Measurements from ENCODE around the gene CARD19.

Gene CARD19

GRCh38 chr9:93061791-93062763, 33.9 kb upstream of the CARD19 start:
- DNase-seq (ENCODE audit: low read depth in 2 of 2): no peak

DNA sequence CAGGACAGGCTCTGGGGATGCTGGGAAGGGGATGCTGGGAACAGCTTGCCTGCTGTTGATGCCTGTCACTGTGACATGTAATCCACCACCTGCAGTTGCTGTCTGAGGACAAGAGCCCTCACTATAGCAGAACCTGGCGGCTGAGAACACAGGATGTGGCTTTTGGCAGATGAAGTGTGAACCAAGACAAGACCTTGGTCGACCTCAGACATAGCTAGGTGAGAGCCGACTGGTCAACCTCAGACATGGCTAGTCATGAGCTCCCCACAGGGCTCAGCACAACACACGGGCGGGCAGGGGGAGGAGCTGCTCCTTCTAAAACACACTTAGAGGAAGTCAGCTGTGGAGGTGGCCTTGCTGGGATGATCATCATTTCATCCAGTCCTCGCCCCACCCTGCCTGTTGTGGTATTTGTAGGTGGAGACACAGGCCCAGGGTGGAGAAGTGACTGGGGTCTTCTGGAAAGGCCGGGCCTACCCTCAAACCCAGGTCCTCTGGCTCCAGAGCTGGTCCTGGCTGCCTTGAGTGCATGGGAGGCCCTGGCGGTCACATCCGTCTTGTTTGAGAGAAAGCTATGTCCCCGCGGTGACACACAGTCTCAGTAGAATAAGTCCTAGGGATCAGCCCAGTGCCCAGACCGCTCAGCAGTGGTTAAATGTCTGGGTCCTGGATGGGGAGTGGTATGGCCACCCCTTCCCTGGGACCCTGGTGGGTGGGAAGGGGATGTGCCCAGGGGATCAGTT, 31.5 kb upstream of the CARD19 start:
- no peak for DNase-seq (ENCODE audit: low read depth in 2 of 2)

DNA sequence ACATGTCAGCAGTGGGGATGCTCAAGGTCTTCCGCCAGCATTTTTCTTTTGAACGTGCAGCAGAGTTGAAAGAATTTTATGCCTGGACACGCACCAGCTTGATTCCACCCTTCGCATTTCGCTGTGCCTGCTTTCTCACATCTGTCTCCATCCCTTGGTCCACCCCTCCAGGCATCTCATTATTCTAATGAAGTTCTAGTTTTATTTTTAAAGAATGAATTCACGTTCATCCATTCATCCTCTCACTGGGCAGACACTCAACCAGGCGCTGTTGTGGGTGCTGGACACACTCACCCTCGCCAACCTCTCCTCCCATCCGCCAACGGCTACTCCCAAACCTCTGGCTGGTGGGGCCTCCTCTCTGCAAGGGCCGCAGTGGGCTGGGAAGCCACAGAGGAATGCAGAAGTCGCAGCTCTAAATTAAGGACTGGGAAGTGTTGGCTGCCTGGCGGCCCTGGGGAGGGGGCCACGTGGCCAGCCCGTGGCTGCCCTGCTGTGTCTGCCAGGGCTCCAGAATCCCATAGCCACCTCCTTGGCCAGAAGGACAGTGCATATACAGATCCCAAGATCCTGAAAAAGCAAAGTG, 30.8 kb upstream of the CARD19 start:
- no peak for DNase-seq (ENCODE audit: low read depth in 2 of 2)

DNA sequence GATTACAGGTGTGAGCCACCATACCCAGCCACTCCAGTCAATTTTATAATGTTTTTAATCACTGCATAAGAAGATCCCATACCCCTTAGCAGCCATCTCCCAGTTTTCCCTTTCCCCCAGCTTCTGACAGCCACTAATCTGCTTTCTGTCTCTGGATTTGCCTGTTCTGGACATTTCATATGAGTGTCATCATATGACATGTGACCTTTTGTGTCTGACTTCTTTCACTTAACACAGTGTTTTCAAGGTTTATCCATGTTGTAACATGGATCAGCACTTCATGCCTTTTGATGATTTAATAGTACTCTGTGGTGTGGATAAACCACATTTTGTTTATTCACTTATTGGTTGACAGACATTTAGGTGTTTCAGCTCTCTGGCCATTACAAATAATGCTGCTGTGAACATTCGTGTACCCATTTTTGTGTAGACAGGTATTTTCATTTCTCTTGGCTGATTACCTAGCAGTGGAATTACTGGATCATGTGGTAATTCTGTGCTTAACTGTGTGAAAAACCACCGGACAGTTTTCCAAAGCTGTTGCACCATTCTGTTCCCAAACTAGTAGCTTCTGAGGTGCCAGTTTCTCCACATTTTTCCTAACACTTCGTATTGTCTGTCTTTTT, 28.9 kb upstream of the CARD19 start:
- DNase-seq (ENCODE audit: low read depth in 2 of 2): no peak

DNA sequence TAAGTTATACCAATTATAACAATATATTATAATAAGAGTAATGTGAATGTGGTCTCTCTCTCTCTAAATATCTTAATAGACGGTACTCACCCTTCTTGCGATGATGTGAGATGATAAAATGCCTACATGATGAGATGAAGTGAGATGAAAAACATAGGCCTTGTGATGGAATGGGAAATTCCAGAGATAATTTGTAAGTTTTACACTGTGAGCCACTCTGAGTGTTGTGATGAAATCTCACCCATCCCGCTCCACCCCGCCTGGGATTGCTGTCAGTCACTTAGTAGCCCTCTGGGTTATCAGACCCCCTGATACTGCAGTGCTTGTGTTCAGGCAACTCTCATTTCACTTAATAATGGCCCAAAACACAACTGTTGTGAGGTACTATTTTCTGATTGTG, 27.1 kb upstream of the CARD19 start:
- DNase-seq (ENCODE audit: low read depth in 2 of 2): no peak

DNA sequence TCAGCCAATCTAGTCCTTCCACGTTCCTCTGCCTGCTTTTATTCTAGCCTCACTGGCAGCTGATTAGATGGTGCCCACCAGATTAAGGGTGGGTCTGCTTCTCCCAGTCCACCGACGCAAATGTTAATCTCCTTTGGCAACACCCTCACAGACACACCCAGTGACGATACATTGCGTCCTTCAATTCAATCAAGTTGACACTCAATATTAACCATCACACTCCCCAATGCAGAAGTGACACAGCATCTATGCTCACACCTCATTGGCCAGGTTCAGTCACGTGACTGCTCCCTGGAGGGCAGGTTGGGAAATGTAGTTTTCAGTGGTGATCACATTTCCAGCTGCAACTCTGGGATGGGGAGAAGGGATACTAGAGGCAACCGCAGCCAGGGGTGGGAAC, 24.6 kb upstream of the CARD19 start:
- DNase-seq (ENCODE audit: low read depth in 2 of 2): no peak

- no peak for DNase-seq (ENCODE audit: low read depth in 2 of 2)
Measured at GRCh38 chr9:93072383-93072795, 23.6 kb upstream of the CARD19 start.

DNA sequence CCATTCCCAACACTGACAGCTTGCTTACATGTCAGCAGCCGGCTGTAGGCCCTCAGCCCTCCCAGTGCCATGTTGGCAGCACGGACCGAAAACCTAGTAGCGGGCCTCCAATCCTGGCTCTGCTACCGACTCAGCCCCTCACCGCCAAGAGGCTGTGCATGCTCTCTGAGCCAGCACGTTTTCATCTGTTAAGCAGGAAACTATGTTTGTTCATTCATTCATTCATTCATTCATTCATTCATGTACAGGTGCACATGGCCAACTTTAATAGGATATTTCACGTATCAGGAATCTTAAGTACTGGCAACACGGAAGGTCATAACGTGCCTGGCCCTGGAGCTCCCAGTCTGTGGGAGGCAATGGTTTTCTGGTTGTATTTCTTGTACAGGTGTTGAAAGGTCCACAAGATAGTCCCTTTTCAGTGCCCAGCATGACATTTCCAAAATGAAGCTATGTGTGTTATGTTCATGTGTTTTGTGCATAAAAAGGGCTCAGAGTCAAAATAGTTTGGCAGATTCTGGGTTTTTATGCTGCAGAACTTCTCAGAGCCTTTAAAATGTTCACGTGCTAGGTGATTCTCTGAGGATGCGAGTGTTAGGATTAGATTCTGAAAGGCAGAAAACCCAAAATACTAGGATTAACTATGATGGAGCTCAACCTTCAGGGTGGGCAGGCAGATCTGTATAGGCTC, 19.8 kb upstream of the CARD19 start:
- DNase-seq (ENCODE audit: low read depth in 2 of 2): no peak

- DNase-seq (ENCODE audit: low read depth in 2 of 2): no peak
Measured at GRCh38 chr9:93076792-93077128, 19.3 kb upstream of the CARD19 start.

- DNase-seq (ENCODE audit: low read depth in 2 of 2): no peak
Measured at GRCh38 chr9:93077367-93077766, 18.6 kb upstream of the CARD19 start.

DNA sequence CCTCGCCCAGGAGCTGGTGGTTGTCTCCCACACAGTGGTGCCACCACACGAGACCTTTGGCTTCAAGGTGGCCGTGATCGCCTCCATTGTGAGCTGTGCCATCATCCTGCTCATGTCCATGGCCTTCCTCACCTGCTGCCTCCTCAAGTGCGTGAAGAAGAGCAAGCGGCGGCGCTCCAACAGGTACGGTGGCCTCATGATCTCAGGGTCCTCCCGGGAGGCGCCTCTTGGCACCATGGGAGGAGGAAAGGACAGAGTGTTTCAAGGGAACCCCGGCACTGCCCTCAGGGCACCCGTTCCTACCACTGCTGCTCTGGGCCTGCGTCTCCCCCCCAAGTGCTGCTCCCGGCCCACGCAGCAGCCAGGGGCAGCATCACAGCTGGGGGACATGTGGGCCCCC, 18.2 kb upstream of the CARD19 start:
- DNase-seq (ENCODE audit: low read depth in 2 of 2): no peak

DNA sequence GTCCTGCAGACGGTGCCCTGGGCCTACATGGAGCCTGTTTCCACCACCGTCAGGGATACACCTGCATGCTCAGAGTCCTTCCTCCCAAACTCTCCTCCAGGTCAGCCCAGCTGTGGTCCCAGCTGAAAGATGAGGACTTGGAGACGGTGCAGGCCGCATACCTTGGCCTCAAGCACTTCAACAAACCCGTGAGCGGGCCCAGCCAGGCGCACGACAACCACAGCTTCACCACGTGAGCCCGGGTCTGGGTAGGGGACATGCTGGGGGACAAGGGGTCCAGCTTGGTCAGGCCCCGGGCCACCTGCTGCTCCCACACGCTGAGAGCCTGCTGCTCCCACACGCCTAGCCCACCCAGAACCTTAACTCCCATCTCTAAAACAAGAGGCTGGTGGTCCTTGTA, 16.6 kb upstream of the CARD19 start:
- no peak for DNase-seq (ENCODE audit: low read depth in 2 of 2)

GRCh38 chr9:93080406-93080805, 15.6 kb upstream of the CARD19 start:
- DNase-seq (ENCODE audit: low read depth in 2 of 2): no peak

GRCh38 chr9:93081081-93081529, 14.9 kb upstream of the CARD19 start:
- no peak for DNase-seq (ENCODE audit: low read depth in 2 of 2)

DNA sequence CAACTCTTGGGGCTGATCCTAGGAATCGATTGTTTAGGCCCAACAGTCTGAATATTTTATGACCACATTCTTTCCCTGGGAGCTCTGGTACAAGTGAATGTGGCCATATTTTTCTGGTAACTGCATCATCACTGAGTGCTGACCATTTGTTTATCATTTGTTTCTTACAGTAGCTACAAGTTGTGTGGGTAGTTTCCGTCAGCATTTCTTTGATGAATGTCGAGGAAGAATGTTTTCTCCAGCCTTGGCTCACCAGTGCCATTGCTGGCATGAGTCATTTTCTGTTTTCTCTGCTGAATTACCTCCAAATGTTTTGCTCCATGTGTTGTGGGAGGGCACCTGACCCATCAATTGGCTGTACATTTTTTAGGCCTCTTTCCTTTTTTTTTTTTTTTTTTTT, 14.1 kb upstream of the CARD19 start:
- no peak for DNase-seq (ENCODE audit: low read depth in 2 of 2)

DNA sequence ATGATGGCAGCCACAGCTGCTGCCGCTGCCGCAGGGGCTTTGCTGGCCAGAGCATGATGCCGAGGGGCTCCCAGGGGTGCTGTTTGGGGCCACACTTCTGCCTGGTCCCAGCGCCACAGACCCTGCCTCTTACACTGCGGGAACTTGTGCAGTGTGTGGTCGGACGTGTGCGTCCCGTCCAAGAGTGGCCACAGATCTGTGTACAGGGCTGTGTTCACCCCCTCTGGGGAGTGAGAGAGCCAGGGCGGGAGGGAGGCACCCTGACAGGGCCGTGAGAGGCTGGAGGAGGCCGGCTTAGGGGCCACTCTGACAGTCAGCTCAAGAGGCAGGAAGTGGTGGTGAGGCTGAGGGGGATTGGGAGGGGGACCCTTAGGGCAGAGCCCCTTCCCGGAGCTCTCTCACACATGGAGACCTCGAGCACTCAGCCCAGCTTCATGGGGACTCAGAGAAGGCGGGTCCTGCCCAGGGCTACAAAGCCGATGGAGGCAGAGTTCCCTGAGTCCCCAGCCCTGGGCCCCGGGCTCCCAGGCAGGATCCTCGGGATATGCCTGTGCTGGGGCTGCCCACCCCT, 13.1 kb upstream of the CARD19 start:
- no peak for DNase-seq (ENCODE audit: low read depth in 2 of 2)

DNA sequence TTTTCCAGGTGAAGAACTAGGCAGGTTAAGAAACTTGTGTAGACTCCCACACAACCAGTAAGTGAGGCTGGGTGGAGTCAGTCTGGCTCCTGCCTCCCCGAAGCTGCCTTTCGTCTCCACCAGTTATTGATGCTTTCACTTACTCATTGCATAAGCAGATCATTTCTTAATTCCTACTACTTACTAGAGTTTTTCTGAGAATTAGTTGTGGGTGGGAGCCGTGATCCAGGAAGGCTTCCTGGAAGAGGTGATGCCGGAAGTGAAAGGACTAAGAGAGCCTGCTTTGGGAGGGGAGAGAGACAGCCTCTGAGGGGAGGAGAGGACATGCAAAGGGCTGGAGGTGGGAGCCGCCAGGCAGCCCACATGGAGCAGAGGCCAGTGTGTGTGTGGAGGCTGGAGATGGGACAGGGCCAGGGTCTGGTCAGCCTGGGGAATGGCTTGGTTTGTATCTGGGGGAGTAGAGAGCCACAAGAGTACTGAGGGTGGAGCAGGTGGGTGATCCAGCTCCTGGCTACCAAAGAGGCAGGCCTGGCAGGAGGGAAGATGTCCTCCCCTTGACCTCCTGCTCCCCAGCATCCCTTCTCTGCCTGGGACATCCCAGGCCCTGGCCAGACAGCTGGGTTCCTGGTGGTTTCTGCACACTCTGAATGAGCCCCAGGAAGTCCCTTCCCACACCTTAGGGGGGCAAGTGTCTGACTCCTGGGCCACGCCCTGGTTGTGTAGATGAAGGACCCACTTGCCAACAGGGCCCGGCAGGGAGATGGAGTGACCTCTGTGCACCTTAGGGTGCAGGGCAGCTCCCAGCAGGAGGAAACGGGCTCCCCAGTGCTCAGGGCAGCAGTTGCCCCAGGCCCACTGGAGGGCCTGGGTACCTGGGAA, 12.2 kb upstream of the CARD19 start:
- no peak for DNase-seq (ENCODE audit: low read depth in 2 of 2)

GRCh38 chr9:93084471-93084881, 11.5 kb upstream of the CARD19 start:
- no peak for DNase-seq (ENCODE audit: low read depth in 2 of 2)

GRCh38 chr9:93085676-93086075, 10.3 kb upstream of the CARD19 start:
- no peak for DNase-seq (ENCODE audit: low read depth in 2 of 2)
